Kasumi-1 (cell line): ENCODE data around the gene NDUFA6.
"Not testable (repeated sequence)": the region's sequence is repeated elsewhere in the genome, so short reads cannot be mapped to it uniquely, and the experiment has no call there.

Experiments
- DNase-seq, 2 experiments: peaks; one replicate each; lab custom pipeline; 2025; lab: John Stamatoyannopoulos, UW

NDUFA6 gene

GRCh38 chr22:42090596-42091454, at the start of gene NDUFA6:
NDUFA6 (minus strand) TSS chr22:42090772; CDS start chr22:42090744, 28 bp downstream.
- DNase-seq, result peak; percentile 99

GRCh38 chr22:42140153-42140552, 49.6 kb upstream of the NDUFA6 start:
- not testable (repeated sequence) for DNase-seq

- DNase-seq, result not testable (repeated sequence)
Observed at GRCh38 chr22:42139508-42139907, 48.9 kb upstream of the NDUFA6 start.

- DNase-seq, result no peak
Observed at GRCh38 chr22:42138972-42139371, 48.4 kb upstream of the NDUFA6 start.

GRCh38 chr22:42138122-42138770, 47.7 kb upstream of the NDUFA6 start:
- no peak for DNase-seq

GRCh38 chr22:42135688-42136087, 45.1 kb upstream of the NDUFA6 start:
- DNase-seq, result not testable (repeated sequence)

GRCh38 chr22:42134100-42135020, 43.8 kb upstream of the NDUFA6 start:
- DNase-seq, result no peak

- no peak for DNase-seq
Observed at GRCh38 chr22:42132457-42132856, 41.9 kb upstream of the NDUFA6 start.

GRCh38 chr22:42131562-42131961, 41.0 kb upstream of the NDUFA6 start:
- no peak for DNase-seq

GRCh38 chr22:42130639-42131431, 40.3 kb upstream of the NDUFA6 start, which contains the start of gene CYP2D6:
CYP2D6 (minus strand) TSS chr22:42130810; CDS start chr22:42130791, 19 bp downstream.
- not testable (repeated sequence) for DNase-seq

- not testable (repeated sequence) for DNase-seq
Observed at GRCh38 chr22:42130182-42130581, 39.6 kb upstream of the NDUFA6 start.

GRCh38 chr22:42128776-42129694, 38.5 kb upstream of the NDUFA6 start:
- DNase-seq, result not testable (repeated sequence)

GRCh38 chr22:42128007-42128406, 37.4 kb upstream of the NDUFA6 start:
- not testable (repeated sequence) for DNase-seq

- DNase-seq, result no peak
Observed at GRCh38 chr22:42127606-42128005, 37.0 kb upstream of the NDUFA6 start.

GRCh38 chr22:42123529-42123928, 33.0 kb upstream of the NDUFA6 start:
- DNase-seq, result not testable (repeated sequence)

- DNase-seq, result peak; percentile 59 to 71
Observed at GRCh38 chr22:42120231-42121021, 29.9 kb upstream of the NDUFA6 start.

- no peak for DNase-seq
Observed at GRCh38 chr22:42116848-42117424, 26.4 kb upstream of the NDUFA6 start.

- DNase-seq, result peak; percentile 89 to 91
Observed at GRCh38 chr22:42115420-42115830, 24.9 kb upstream of the NDUFA6 start.

GRCh38 chr22:42114721-42115120, 24.1 kb upstream of the NDUFA6 start:
- peak; percentile 63 to 78 for DNase-seq
